Neutrophil (primary cell): Measurements from ENCODE around the gene RNF169.
A peak's percentile ranks its signal among the peaks of the same experiment; 100 is the strongest.
"Not testable (repeated sequence)": the region's sequence is repeated elsewhere in the genome, so short reads cannot be mapped to it uniquely, and the experiment has no call there.

Source experiments
- H3K27ac ChIP-seq: fragments of 200-600 bp; sonication (generic); 2 replicates; pipeline ENCODE4 v1.5.1; 2016; ENCODE audit warnings: mild to moderate bottlenecking, moderate library complexity
- H3K27me3 ChIP-seq: fragments of 200-600 bp; sonication (generic); 2 replicates; pipeline ENCODE4 v1.6.0; 2016; ENCODE audit warnings: mild to moderate bottlenecking
- H3K36me3 ChIP-seq: fragments of 200-600 bp; sonication (generic); 2 replicates; pipeline ENCODE4 v1.5.1; 2017
- H3K4me1 ChIP-seq, 2 experiments: fragments of 200-600 bp in 1 of 2; sonication (generic) in 1 of 2; 1 replicate in 1 of 2; 2 replicates in 1 of 2; pipeline versions ENCODE4 v1.5.1 to v1.6.1; 2013 to 2016; ENCODE audit warnings: low read depth in 1 of 2, low read length in 1 of 2, mild to moderate bottlenecking in 1 of 2, moderate library complexity in 1 of 2; ENCODE audit not compliant: control insufficient read depth in 1 of 2, insufficient read depth in 1 of 2
- H3K4me3 ChIP-seq, 2 experiments: fragments of 200-600 bp in 1 of 2; sonication (generic) in 1 of 2; 1 replicate in 1 of 2; 2 replicates in 1 of 2; pipeline ENCODE4 v1.5.1; 2013 to 2016; ENCODE audit warnings: low read depth in 1 of 2, low read length in 1 of 2, mild to moderate bottlenecking in 1 of 2, moderate library complexity in 1 of 2
- H3K9me3 ChIP-seq: fragments of 200-600 bp; sonication (generic); 2 replicates; pipeline ENCODE4 v1.5.1; 2016
- TF ChIP-seq, protein P1 (sequence below): fragments of 200-600 bp; sonication (generic); IDR thresholded peaks from 2 replicates; pipeline ENCODE4 v1.5.1; 2016; ENCODE audit warnings: antibody characterized with exemption

The RNF169 gene

DNA sequence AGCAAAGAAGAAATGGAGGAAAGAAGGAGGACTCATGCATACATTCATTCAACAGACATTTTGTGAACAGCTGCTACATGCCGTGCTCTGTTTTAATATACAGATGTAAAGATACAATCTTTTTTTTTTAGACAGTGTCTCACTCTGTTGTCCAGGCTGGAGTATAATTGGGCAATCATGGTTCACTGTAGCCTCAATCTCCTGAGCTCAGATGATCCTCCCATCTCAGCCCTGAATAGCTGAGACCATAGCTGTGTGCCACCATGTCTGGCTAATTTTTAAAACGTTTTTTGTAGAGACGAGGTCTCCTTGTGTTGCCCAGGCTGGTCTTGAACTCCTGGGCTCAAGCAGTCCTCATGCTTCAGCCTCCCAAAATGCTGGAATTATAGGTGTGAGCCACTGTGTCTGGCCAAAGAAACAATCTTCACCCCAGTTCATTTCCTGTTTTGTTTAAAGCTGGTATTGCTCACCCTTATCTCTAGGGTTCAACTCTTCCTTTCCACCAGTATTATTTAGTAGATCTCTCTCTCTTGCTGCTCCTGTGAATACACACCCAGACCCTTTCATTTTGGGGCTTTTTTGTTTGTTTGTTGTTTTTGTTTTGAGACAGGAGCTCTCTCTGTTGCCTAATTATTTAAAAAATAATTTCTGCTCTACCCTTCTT is 69.8 kb downstream of the RNF169 start:
- no peak overlapping the region for H3K4me3 ChIP-seq
- H3K4me1 ChIP-seq, result no peaks in the 10 kb centered on the region
- peak overlapping the region; percentile 48 for H3K27ac ChIP-seq
- TF ChIP-seq, protein P1, sequence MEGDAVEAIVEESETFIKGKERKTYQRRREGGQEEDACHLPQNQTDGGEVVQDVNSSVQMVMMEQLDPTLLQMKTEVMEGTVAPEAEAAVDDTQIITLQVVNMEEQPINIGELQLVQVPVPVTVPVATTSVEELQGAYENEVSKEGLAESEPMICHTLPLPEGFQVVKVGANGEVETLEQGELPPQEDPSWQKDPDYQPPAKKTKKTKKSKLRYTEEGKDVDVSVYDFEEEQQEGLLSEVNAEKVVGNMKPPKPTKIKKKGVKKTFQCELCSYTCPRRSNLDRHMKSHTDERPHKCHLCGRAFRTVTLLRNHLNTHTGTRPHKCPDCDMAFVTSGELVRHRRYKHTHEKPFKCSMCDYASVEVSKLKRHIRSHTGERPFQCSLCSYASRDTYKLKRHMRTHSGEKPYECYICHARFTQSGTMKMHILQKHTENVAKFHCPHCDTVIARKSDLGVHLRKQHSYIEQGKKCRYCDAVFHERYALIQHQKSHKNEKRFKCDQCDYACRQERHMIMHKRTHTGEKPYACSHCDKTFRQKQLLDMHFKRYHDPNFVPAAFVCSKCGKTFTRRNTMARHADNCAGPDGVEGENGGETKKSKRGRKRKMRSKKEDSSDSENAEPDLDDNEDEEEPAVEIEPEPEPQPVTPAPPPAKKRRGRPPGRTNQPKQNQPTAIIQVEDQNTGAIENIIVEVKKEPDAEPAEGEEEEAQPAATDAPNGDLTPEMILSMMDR, result no peak
- H3K36me3 ChIP-seq, result peaks cover 44% of the 10 kb centered on the region
- no peaks in the 10 kb centered on the region for H3K9me3 ChIP-seq
- no peaks in the 10 kb centered on the region for H3K27me3 ChIP-seq

DNA sequence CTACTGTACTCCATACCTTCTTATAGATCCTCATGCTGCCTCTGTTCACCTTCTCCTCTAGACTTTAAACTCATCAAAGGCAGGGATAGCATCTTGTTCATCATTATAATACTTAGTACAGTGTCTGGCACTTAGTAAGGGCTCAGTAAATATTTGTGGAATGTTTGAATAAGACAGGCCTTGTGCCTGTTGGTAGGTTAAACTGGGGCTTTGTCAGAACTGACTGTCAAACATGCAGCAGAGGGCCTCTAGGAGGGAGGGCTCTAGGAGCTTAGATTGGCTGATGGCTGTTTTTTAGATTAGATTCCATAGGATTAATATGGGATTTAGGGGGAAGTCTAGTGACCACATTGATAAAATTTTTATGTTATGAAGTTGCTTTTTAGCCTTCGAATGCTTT is 70.8 kb downstream of the RNF169 start:
- TF ChIP-seq, protein P1, result no peak
- Histone ChIP-seq H3K27me3 (no peaks in the 10 kb centered on the region), H3K27ac (no peak overlapping the region), H3K4me3 (no peak overlapping the region), H3K9me3 (no peaks in the 10 kb centered on the region), H3K36me3 (peaks cover 37% of the 10 kb centered on the region), H3K4me1 (no peaks in the 10 kb centered on the region)

DNA sequence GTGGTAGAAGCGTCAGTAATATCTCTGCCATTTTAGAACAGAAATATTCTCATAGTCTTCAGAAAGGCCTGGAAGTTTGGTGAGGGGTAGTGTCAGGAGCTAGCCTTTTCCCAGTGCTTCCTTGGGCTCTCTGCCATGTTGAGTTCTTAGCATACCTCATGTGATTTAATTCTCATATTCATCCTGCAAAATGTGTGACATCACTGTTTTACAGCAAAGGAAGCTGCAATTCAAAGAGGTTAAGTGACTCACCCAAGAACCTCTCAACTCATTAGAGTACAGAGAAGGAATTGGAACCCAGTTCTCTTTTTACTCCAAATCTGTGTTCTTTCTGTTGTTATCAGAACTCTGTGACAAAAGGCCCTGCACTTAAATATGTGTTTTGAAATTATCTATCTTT is 72.1 kb downstream of the RNF169 start:
- Histone ChIP-seq H3K4me1 (no peaks in the 10 kb centered on the region), H3K9me3 (no peaks in the 10 kb centered on the region), H3K4me3 (no peak overlapping the region), H3K27ac (peak overlapping the region; percentile 5), H3K27me3 (no peaks in the 10 kb centered on the region), H3K36me3 (peaks cover 37% of the 10 kb centered on the region)
- TF ChIP-seq, protein P1, result no peak

DNA sequence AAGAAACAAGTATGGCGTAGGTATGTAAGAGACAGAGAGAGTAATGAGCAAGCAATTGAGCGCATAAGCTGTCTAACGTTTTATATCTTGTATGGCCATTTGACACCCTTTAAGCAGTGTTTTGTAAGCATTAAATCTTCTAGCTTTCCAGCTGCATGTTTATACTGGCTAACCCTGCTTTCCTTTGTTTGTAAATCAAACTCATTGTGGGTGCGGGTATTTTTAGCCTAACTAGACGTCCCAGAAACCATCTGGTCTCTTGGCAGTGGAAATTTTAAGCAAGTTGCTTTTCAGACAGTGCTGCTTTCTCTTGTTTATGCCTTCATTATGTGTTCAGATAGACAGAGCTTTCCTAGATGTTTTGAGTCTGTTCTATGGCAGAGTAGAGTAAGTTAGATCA is 73.5 kb downstream of the RNF169 start:
- peak overlapping the region; percentile 30 for H3K27ac ChIP-seq

DNA sequence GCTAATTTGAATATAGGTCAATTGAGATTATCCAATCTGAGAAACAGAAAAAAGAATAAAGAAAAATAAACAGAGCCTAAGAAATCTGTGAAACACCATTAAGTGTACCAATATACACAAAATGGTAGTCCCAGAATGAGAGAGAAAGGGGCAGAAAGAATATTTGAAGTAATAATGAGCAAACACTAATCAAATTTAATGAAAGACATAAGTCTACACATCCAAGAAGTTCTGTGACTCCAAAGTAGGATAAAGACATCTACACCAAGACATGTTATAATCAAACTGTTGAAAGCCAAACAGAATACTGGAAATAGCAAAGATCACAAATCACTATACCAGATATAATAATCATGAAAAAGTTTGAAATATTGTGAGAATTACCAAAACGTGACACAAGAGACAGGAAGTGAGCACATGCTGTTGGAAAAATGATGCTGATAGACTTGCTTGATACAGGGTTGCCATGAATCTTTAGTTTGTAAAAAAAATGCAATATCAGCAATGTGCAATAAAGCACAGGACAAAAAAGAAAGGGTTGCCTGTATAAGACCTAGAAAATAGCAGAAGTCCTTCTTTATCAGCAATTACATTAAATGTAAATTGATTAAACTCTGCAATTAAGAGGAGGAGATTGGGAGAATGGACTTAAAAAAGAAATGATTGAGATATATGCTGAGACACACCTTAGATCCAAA is 75.8 kb downstream of the RNF169 start:
- Histone ChIP-seq H3K27me3 (no peaks in the 10 kb centered on the region), H3K4me1 (no peaks in the 10 kb centered on the region), H3K4me3 (no peak overlapping the region), H3K9me3 (no peaks in the 10 kb centered on the region), H3K27ac (no peak overlapping the region), H3K36me3 (peaks cover 17% of the 10 kb centered on the region)
- TF ChIP-seq, protein P1, result no peak

More for the DNA sequence above, 73.5 kb downstream of the RNF169 start:
- Histone ChIP-seq H3K27me3 (no peaks in the 10 kb centered on the region), H3K4me1 (no peaks in the 10 kb centered on the region), H3K36me3 (peaks cover 35% of the 10 kb centered on the region), H3K9me3 (no peaks in the 10 kb centered on the region), H3K4me3 (no peak overlapping the region)
- TF ChIP-seq, protein P1, result no peak

DNA sequence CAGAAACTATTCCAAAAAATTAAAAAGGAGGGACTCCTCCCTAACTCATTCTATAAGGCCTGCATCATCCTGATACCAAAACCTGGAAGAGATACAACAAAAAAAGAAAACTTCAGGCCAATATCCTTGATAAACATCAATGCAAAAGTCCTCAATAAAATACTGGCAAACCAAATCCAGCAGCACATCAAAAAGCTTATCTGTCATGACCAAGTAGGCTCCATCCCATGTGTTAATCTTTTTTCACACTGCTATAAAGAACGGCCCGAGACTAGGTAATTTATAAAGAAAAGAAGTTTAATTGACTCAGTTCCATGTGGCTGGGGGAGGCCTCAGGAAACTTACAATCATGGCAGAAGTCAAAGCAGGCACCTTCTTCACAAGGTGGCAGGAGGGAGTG is 76.9 kb downstream of the RNF169 start:
- H3K9me3 ChIP-seq, H3K4me3 ChIP-seq, H3K36me3 ChIP-seq, H3K27me3 ChIP-seq, H3K4me1 ChIP-seq, H3K27ac ChIP-seq: not testable (repeated sequence)
